PFSK-1 (cell line): ENCODE results near the gene PID1.

Experiments
- POLR2AphosphoS5 ChIP-seq: IDR thresholded peaks from 2 replicates; pipeline ENCODE4 v1.6.1; 2012; ENCODE audit warnings: low read depth, mild to moderate bottlenecking, control low read depth, low read length, moderate library complexity
- REST ChIP-seq, 2 experiments: IDR thresholded peaks; 2 replicates each; pipeline versions ENCODE4 v1.6.1 to v1.8.0; 2011 to 2012; ENCODE audit warnings: low read depth in 2 of 2, low read length in 2 of 2, control low read depth in 1 of 2, inconsistent platforms in 1 of 2, mild to moderate bottlenecking in 1 of 2, moderate library complexity in 1 of 2; ENCODE audit not compliant: insufficient read depth in 1 of 2

DNA sequence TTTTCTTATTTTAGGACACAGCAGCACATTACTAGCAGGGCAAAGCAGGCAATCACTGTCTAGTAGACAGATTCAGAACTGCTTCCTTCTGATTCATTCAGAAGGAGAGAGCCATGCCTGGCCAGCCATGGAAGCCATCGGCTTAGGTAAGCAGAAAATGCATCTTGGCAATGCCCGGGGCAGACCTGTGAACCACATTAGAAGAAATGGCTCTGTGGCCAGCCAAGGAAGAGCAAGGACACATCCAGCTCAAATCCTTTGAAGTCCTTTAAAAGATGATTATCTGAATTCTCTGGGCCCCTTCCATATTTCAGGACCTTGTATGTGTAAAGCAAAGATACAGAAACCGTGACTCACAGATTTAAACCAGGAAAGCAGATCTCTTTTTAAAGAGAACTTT is 227.4 kb downstream of the PID1 start:
- TF ChIP-seq POLR2AphosphoS5 (no peak), REST (IDR thresholded peaks at IDR 0.05; ENCODE audit: insufficient read depth in 1 of 2, low read depth in 2 of 2, low read length in 2 of 2) (no peak)
